Activated T-helper 9 cell treated with anti-CD3 and anti-CD28 coated beads, Interleukin-2, amount 50 U/mL, for 16 hours (primary cell): ENCODE measurements around the gene MAGI2.
"Not testable (repeated sequence)": the region's sequence is repeated elsewhere in the genome, so short reads cannot be mapped to it uniquely, and the experiment has no call there.

ENCODE experiments used
- DNase-seq: peaks from one replicate; pipeline ENCODE4 v3.0.0-alpha.2; 2020; ENCODE audit warnings: low read depth

MAGI2 gene

DNA sequence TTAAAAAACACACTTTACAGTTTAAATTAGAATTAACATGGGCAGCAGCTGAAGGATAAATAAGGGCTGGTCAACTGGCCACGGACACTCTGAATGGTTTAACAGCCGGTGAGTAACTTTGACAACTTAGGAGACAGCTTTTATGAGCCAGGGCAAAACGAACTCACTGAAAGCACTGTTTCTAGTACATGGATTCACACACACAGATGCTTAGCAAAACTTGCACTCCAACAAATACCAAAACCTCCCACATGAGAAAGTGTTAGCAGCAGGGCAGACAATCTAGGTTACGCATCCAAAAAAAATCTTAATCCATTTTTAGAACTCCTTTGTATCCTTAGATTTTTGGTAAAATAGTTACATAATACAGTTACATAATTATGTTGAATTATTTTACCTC, 1168.5 kb downstream of the MAGI2 start:
- no peak for DNase-seq

DNA sequence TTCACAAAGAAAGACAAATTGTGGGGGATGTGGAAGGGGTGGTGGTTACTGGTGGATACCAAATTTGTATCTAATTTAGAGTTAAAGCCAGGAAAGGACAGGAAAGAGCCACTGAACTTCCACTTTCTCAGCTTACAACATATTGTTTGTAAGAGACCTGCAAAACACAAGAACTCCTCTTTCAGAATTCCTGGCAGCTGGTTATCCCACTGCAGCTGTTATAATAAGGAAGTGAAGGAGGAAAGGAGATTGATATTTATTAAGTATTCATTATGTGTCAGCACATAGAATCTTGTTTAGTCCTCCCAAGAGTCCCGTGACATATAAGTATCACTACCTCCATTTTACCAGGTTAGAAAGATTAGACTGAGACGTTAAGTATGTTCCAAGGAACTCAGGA, 1173.2 kb downstream of the MAGI2 start:
- DNase-seq: no peak

DNA sequence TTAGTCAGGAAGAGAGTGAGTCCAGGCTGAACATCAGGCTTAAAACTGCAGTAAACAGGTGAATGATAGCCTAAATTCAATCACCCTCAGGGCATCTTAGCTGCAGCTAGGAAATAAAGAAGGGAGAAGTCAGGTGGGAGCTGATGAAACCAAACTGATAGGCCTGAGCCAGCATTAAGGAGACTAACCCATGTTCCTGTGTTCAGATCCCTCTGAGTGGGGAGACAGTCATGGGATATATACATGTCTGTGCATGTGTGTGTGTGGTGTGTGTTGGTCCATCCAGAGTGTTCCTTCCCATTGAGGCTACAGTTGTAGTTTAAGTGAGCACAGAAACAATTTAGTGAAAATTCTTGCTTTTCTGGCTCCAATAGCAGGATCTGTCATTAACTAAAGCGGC, 1174.0 kb downstream of the MAGI2 start:
- DNase-seq: no peak

DNA sequence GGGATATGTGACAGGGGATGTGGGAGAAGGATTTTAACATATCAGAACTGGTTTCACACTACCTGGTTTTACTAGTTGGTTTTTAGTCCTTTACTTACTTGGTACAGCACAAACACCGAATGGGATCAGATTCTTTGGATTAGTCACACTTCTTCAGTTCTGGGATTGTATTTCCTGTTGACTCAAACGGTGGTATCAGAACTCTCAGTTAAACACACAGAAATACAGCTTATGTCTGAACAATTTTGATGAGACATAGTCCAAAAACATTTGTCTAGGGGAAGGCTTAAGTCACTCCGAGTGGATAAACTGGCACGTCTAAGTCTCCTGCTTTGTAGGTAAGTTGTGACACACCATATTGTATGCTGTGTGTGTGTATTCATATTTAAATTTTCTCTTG, 1174.4 kb downstream of the MAGI2 start:
- DNase-seq: no peak

DNA sequence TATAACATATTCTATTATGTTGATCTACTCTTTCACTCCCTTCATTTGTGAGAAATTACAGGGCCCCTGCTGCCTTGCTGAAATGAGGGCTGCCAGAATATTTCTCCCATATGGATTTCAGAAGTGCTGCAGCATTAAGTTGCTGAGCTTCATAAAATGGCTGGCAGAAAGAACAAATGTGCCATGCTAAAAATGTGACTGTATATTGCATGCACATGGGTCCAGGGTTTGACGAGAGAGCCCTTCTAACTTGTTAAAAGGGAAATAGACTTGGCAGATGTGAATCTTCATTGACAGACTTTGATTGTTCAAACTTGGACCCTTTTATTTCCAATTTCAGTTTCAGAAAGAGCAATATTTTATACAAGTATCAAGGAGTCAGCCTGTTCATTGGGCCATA, 1186.3 kb downstream of the MAGI2 start:
- no peak for DNase-seq

DNA sequence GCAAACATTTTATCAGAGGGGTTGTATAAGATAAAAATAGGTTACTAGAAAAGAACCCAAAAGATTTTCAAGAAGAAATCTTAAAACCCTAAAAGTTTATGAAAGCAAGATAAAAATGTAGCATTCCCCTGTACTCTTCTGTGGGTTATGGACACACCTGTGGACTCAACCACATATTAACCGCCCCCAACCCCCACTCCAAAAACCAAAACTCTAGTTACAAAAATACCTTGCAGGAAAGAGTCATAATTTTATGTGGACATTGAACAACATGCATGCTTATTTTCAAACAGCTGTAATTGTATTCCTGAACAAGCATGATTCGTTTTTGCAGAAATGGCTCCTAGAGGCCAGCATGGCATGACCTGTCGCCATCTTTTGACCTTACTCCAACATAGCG, 1188.0 kb downstream of the MAGI2 start:
- no peak for DNase-seq

DNA sequence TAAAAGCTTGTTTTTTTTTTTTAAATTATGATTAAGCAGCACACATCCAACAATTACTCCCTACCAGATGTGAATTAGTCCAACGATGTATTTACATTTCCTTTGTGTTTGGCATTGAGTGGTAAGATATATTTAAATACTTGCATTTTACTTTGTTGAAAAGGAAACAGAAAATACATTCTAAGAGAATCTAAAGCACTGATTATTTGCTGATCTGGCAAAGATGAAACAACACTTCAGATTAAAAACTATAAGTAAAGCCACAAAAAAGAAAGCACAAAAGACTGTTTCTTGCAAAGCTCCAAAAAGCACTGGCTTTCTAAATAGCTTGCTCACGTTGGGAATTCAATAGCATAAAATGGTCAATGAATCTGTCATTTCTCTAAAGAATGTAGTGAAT, 1188.4 kb downstream of the MAGI2 start:
- DNase-seq: no peak

DNA sequence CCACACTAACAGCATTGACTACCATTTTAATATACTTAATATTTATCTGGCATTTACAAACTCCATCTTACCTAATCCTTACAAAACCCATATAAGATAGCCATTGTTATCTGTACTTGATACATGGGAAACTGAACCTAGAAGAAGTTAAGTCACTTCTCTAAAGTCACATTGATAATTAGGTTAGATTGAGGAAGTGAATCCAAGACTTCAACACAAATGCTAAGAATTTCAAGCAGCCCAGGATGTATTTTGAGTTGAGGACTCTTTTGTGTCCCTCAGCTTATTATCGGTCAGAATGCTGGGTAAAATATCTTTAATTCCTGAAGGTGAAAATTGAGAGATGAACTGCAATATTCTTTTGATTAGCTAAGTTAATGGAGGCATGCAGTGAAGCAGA, 1189.4 kb downstream of the MAGI2 start:
- DNase-seq: no peak

DNA sequence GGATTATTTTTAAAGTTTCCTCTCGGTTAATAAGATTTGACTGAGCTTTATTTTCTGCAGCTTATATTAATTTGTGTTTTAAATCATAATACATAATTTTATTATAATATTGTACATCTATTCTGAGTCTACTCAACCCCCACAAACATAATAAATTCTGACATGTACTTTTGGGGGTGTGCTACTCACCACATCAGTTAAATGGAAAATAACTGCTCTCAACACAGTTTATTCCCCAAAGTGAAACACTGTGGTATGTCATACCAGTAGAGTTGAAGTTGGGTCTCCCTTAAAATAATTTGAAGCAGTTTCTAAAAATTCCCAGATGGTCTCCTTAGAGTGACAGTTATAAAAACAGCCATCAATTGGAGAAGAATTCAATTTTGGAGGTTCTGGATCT, 1191.7 kb downstream of the MAGI2 start:
- no peak for DNase-seq

DNA sequence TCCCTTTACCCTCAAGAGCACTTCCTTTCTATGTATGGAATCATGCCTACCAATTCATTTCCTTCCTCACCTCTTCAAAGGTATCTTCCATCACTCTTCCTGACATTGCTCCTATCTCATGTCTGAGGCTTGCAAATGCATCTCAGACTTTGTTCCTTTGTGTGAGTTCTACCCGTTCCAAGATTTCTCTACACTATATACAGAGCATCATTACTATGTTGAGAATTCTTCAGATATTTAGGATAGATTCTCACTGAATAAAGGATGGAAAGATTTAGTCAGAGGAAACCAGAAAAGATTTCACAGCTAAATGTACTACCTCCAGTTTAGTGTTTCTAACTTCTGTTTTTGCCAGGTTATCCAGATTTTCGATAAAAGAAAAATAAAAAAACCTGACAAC, 1192.2 kb downstream of the MAGI2 start:
- DNase-seq: no peak

DNA sequence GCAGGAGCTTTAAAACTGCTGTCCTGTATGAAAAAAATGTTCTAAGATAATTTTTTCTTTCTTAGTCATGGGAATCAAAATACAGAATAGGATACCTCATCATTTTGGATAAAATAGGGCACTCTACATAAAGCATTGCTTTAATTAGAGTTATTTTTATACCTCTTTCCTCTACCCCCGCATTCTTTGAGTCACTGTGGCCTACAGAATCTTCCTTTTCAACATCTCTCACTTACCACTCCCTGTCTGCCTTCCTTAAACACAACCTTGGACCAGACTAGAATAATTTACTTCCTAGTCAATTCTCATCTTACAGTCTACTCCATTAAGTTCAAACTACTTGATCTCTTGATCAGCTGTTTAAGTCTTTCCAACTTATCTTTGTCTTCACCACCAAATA, 1192.6 kb downstream of the MAGI2 start:
- no peak for DNase-seq

DNA sequence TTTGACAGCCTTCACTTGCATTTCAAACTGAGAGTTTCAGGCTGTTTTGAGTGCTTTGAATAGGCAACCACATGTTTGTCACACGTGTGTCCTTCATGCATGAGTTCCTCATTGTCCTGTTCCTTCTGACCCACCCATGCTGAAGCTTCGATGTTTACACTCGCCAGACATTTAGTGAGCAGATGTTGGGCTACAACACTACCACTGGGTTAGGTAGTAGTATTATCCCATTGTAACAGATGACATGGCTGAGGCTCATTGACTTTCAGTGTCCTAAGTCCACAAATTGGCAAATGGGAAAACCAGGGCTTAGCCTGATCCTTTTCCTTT, 1198.8 kb downstream of the MAGI2 start:
- DNase-seq: no peak

DNA sequence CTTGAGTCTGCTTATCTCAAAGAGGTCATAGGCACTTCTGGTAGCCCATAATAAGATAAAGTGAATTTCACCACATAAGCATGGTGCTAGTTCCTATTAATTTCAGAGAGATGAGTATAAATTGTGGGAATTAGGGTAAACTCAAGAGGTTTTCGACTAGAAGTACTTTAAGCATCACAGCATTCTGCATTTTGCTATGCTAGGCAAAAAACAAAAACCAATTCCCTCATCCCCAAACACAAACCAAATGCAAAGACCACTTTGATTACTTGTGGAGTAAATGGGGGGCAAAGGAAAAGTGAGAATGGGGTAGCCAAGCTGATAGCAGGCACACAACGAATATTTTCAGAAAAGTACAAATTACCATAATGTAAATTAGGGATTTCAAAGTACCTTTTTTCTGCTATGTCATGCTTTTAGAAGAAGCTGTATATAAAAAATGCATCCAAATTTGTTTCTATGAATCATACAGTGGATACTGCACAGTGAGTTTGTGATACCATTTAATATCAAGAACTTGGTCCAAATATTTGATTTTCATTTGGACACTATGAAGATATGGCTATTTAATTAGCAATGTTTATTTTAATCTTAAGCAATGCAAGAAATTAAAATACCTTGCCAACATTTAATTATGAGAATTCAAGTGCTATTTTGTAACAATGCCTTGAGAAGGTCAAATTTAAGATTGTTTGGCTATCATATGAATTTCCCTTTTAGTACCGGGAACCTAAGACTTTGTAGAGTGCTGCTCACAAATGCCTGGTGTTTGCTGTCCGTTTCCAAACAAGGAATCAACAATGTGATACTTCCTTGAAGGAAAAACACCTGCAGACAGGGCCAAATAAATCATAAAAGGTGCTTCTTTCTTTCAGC, 1199.4 kb downstream of the MAGI2 start:
- no peak for DNase-seq

DNA sequence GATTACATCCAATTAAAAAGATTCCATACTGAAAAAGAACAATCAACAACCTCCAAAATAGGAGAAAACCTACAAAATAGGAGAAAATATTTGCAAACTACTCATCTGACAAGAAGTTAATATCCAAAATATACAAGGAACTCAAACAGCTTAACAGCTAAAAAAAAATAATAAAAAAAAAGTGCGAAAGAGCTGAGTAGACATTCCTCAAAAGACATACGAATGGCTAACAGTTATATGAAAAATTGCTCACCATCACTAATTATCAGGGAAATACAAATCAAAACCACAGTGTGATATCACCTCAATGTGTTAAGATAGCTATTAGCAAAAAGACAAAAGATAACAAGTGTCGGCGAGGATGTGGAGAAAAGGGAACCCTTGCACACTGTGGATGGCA, 1204.6 kb downstream of the MAGI2 start:
- no peak for DNase-seq

DNA sequence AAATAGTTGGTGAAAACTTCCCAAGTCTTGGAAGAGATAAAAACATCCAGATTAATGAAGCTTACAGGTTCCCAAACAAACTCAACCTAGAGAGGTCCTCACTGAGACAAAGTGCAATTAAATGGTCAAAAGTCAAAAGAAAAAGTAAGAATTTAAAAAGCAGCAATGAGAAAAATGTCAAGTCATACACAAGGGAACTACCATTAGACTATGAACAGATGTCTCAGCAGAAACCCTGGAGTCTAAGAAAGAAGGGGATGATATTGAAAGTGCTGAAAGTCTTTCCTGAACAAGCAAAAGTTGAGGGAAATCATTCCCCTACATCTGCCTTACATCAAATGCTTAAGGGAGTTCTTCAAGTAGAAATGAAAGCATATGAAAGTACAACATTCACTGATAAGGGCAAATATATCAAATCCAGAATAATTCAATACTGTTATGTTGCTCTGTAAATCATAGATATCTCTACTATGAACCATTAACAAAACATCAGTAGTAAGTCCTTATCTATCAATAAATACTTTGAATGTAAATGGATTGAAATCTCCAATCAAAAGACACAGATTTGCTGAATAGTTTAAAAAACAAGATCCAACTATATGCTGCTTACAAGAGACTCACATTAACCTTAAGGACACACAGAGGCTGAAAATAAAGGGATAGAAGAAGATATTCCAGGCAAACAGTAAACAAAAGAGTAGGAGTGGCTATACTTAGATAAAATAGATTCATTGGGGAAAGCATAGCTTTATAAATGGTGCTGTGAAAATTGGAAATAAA, 1205.4 kb downstream of the MAGI2 start:
- no peak for DNase-seq

DNA sequence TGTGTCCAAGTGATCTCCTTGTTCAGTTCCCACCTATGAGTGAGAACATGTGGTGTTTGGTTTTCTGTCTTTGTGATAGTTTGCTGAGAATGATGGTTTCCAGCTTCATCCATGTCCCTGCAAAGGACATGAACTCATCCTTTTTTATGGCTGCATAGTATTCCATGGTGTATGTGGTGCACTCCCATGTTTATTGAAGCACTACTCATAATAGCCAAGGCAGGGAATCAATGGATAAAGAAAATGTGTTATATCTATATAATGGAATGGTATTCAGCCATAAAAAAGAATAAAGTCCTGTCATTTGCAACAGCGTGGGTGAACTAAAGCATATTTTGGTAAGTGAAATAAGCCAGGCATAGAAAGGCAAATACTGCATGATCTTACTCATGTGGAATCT, 1213.3 kb downstream of the MAGI2 start:
- not testable (repeated sequence) for DNase-seq

DNA sequence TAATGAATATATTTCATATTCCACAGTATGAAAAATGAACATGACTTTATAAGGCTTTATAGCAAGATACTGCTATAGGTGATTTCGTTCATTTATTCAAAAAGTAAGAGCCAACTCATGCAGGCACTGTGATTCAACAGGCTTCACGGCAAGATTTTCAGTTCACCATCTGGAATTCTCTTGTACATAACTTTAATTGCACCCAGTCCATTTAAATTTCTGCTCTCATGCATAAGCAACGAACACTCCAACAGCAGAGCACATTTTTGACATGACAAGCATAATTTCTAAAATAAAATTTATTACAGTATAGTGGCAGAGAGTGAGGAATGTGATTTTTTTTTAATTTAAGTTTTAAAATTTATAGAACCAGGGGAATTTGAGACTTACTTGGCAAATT, 1218.8 kb downstream of the MAGI2 start:
- DNase-seq: no peak

DNA sequence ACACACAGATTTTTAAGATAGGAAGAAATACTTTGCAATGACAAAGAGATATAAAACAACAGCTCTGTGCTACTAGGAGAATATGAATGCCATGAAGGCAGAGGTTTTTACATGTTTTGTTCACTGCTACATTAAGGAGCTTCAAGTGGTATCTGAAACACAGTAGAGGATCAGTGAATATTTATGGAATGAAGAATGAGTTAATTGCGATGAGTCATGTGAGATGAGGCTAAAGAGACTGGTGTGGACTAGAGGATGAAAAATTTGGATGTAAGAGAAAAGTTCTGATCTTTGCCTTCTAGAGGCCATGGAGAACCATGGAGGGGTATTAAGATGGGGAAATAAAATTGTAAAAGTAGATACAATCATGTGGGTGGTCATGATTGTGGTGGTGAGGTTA, 1220.7 kb downstream of the MAGI2 start:
- no peak for DNase-seq

DNA sequence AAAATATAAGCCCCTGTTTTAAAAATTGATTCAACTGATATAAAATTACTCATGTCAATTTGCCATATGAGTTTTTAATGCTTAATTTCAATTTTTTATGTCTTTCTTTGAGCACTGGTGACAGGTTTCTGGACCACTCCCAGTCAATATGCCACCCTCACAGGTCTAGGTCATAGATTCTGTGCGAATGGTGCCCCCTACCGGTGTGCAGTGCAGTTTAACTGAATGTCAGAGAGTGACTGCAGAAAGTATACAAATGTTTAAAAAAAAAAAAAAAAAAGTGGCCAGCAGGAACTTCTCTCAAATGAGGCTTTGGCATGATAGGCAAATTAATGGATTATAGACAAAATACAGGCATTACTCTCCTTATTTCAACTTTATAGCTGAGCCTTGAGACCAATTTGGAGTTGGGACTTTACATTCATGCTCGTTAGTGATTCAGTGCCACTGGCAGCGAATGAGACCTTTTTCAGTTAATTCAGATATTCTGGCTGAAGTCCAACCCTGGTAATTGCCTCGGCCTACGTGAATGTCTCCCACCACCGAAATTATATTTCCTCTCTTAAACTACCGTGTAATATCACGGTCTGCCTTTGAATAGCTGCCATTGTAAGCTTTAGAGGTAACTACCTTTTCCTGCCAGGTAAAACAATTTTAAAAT, 1227.3 kb downstream of the MAGI2 start:
- no peak for DNase-seq

DNA sequence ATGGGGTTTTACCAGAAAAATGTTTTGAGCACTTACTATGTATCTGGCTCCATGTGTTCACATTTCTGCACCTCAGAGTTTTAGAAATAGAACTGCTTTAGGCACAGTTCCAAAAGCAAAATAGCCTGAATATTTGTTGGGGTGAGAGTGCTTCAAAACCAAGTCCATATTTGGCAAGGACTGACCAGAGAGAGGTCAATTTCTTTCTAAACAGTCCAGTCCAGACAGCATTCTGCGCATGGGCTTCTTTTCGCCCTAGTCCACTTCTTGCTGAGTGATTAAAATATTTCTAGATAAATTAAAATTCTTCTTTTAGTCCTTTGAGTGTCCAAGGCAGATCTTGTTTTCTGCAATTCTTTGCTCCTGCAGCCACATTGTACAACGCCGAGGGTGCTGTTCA, 1227.9 kb downstream of the MAGI2 start:
- no peak for DNase-seq

DNA sequence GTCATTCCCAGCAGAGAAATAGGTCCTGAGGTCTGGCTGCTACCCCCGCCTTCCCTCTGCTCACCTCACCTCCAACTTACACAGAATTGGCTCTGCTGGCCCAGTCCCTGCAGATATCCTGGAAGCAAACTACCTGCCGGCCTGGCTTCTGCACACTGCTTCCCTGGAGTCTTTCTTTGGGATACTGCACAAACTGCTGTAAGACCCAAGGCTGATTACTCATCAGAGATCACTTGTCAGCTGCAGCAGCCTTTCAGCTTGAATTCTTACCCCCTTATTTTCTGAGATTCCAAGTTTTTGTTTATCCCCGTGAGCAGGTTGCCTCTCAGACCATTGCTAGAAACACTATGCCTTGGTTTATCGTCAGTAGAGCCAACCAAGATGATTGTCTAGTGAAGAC, 1228.5 kb downstream of the MAGI2 start:
- DNase-seq: no peak

DNA sequence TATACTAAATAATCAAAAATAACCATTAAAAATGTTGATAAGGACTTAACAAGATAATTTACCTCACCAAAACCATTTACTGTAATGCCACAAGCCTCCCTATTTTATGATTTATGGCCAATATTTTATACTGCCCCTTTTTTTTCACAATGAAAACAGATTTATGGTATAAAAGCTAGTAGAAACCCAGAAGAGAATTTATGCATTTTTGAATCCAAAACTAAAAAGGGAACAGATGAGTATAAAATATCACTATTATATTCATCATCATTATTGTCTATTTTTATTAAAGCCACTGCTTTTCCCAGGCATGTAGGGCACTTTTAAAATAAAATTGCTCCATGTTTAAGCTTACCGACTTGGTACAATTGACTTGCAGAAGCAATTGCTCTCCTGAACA, 1229.9 kb downstream of the MAGI2 start:
- DNase-seq: no peak
